A549 (cell line): ENCODE data around the gene DYNC1LI2.

Source experiments
- BHLHE40 ChIP-seq: IDR thresholded peaks from 2 replicates; pipeline ENCODE4 v1.6.1; 2012; ENCODE audit warnings: low read depth, low read length, inconsistent platforms
- CEBPB ChIP-seq, 2 experiments: fragments of >200 bp in 1 of 2; sonication (Bioruptor Twin) in 1 of 2; formaldehyde crosslinking in 1 of 2; IDR thresholded peaks; 2 replicates each; pipeline ENCODE4 v1.6.1; 2012 to 2016
- CHD4 ChIP-seq: fragments of 200-600 bp; sonication (generic); IDR thresholded peaks from 2 replicates; pipeline ENCODE4 v1.6.1; 2016; ENCODE audit warnings: antibody characterized with exemption, mild to moderate bottlenecking, borderline replicate concordance
- CTCF ChIP-seq: fragments of >200 bp; sonication (Bioruptor Twin); formaldehyde crosslinking; IDR thresholded peaks from 3 replicates; pipeline ENCODE4 v1.5.1; 2016
- EP300 ChIP-seq, 2 experiments: fragments of >200 bp; sonication (Bioruptor Twin); formaldehyde crosslinking; IDR thresholded peaks; 2 replicates in 1 of 2; 3 replicates in 1 of 2; pipeline ENCODE4 v1.6.1; 2016 to 2017
- FOSL2 ChIP-seq, 2 experiments: fragments of 450-650 bp in 1 of 2; fragments of >200 bp in 1 of 2; sonication (Bioruptor Twin) in 1 of 2; formaldehyde crosslinking; IDR thresholded peaks; 2 replicates each; pipeline versions ENCODE4 v1.5.0 to v1.6.1; 2016 to 2020; ENCODE audit warnings: mild to moderate bottlenecking in 1 of 2, moderate library complexity in 1 of 2
- MYC ChIP-seq: IDR thresholded peaks from 2 replicates; pipeline ENCODE4 v1.6.1; 2012; ENCODE audit warnings: mild to moderate bottlenecking, inconsistent platforms, low read length, improper control_type of control experiment, borderline replicate concordance
- NFE2L2 ChIP-seq: fragments of 150-350 bp; conservative IDR thresholded peaks from 2 replicates; pipeline ENCODE4 v1.6.1; 2014; ENCODE audit warnings: low read length
- NPAS2 ChIP-seq: fragments of 250-450 bp; sonication (Bioruptor Pico); IDR thresholded peaks from 2 replicates; pipeline ENCODE4 v1.8.0; 2022; ENCODE audit warnings: mild to moderate bottlenecking, moderate library complexity, borderline replicate concordance
- POLR2A ChIP-seq: IDR thresholded peaks from 2 replicates; pipeline ENCODE4 v1.6.1; 2012; ENCODE audit warnings: mild to moderate bottlenecking, low read length
- POLR2AphosphoS2 ChIP-seq: conservative IDR thresholded peaks from 2 replicates; pipeline ENCODE4 v1.6.1; 2012; ENCODE audit warnings: low read length, improper control_type of control experiment, inconsistent platforms
- RAD21 ChIP-seq, 2 experiments: fragments of >200 bp in 1 of 2; sonication (Bioruptor Twin) in 1 of 2; formaldehyde crosslinking in 1 of 2; IDR thresholded peaks in 1 of 2; conservative IDR thresholded peaks in 1 of 2; 2 replicates in 1 of 2; 3 replicates in 1 of 2; pipeline ENCODE4 v1.6.1; 2012 to 2018; ENCODE audit warnings: inconsistent platforms in 1 of 2
- REST ChIP-seq: fragments of 200-600 bp; sonication (generic); IDR thresholded peaks from 2 replicates; pipeline ENCODE4 v1.6.1; 2016; ENCODE audit warnings: antibody characterized with exemption, mild to moderate bottlenecking, moderate library complexity
- RFX5 ChIP-seq: fragments of 450-650 bp; IDR thresholded peaks from 2 replicates; pipeline ENCODE4 v1.7.1; 2014; ENCODE audit warnings: antibody characterized with exemption, mild to moderate bottlenecking, moderate library complexity

- no peak for TF ChIP-seq NFE2L2
- no peak for TF ChIP-seq CTCF
- no peak for TF ChIP-seq POLR2A
- no peak for TF ChIP-seq RFX5
- TF ChIP-seq NPAS2 (CRISPR knock-in tag): no peak
- no peak for TF ChIP-seq EP300 (IDR thresholded peaks at IDR 0.05)
- no peak for TF ChIP-seq RAD21 (conservative IDR thresholded peaks at IDR 0.05 in 1 of 2, IDR thresholded peaks at IDR 0.05 in 1 of 2)
- no peak for TF ChIP-seq CHD4
- TF ChIP-seq CEBPB (IDR thresholded peaks at IDR 0.05): no peak
- TF ChIP-seq MYC: no peak
- no peak for TF ChIP-seq FOSL2 (IDR thresholded peaks at IDR 0.05)
- TF ChIP-seq FOSL2 (CRISPR knock-in tag; IDR thresholded peaks at IDR 0.05): no peak
- TF ChIP-seq REST: no peak
- TF ChIP-seq BHLHE40: no peak
- TF ChIP-seq POLR2AphosphoS2: no peak
Measured at GRCh38 chr16:66681676-66682075, 69.7 kb downstream of the DYNC1LI2 start.
